SK-N-SH (cell line): ENCODE results near the gene SURF1. TPM values are rescaled to one million over a fixed set of nuclear protein-coding genes. Genes with fewer than 3 reads are reported as not detected.

Source experiments
- CTCF ChIA-PET: fragments of 300-600, 350-600 bp; formaldehyde crosslinking; extraction: SDS; loops from one replicate; lab custom pipeline; 2021; lab: Yijun Ruan, JAX
- POLR2A ChIA-PET: fragments of 350-600 bp; sonication (Branson Sonifier 250); formaldehyde crosslinking; extraction: SDS; loops from one replicate; lab custom pipeline; 2020; ENCODE audit warnings: antibody characterized with exemption, inconsistent platforms; lab: Yijun Ruan, JAX
- DNase-seq: peaks from one replicate; pipeline ENCODE4 v3.0.0; 2012
- H2AFZ ChIP-seq: fragments of 200-600 bp; sonication (generic); 2 replicates; pipeline ENCODE4 v1.8.1; 2016; ENCODE audit warnings: antibody characterized with exemption, mild to moderate bottlenecking, low read depth
- H3F3A ChIP-seq: fragments of 200-600 bp; sonication (generic); replicated peaks from 2 replicates; pipeline ENCODE3; 2016; ENCODE audit warnings: antibody characterized with exemption, mild to moderate bottlenecking; ENCODE audit not compliant: insufficient read depth
- H3K27ac ChIP-seq, 2 experiments: fragments of 200-500 bp in 1 of 2; fragments of 200-600 bp in 1 of 2; sonication (Bioruptor generic) in 1 of 2; sonication (generic), shearing (Covaris generic) in 1 of 2; 2 replicates each; pipeline versions ENCODE4 v1.5.1 to v1.6.1; 2014 to 2016; ENCODE audit warnings: low read depth in 2 of 2, inconsistent platforms in 1 of 2, low read length in 1 of 2, mild to moderate bottlenecking in 1 of 2, mixed read lengths in 1 of 2
- H3K27me3 ChIP-seq: fragments of 200-600 bp; sonication (generic), shearing (Covaris generic); 2 replicates; pipeline ENCODE4 v1.6.1; 2016; ENCODE audit warnings: mixed run types; ENCODE audit not compliant: insufficient read depth
- H3K36me3 ChIP-seq, 2 experiments: fragments of 200-500 bp in 1 of 2; fragments of 200-600 bp in 1 of 2; sonication (Bioruptor generic) in 1 of 2; sonication (generic) in 1 of 2; replicated peaks in 1 of 2; 2 replicates each; pipeline versions ENCODE3 to v1.5.1; 2014 to 2016; ENCODE audit warnings: low read length in 1 of 2, mild to moderate bottlenecking in 1 of 2; ENCODE audit not compliant: insufficient read depth in 2 of 2, control insufficient read depth in 1 of 2
- H3K4me1 ChIP-seq, 2 experiments: fragments of 200-500 bp in 1 of 2; fragments of 200-600 bp in 1 of 2; sonication (Bioruptor generic) in 1 of 2; sonication (generic), shearing (Covaris generic) in 1 of 2; 2 replicates each; pipeline versions ENCODE4 v1.5.1 to v1.6.1; 2014 to 2016; ENCODE audit warnings: low read depth in 1 of 2, low read length in 1 of 2, mixed run types in 1 of 2; ENCODE audit not compliant: insufficient read depth in 2 of 2, control insufficient read depth in 1 of 2
- H3K4me2 ChIP-seq: fragments of 200-600 bp; sonication (generic), shearing (Covaris generic); 2 replicates; pipeline ENCODE4 v1.6.1; 2017; ENCODE audit warnings: mixed run types
- H3K4me3 ChIP-seq, 2 experiments: fragments of 200-500 bp in 1 of 2; fragments of 200-600 bp in 1 of 2; sonication (Bioruptor generic) in 1 of 2; sonication (generic), shearing (Covaris generic) in 1 of 2; 2 replicates each; pipeline versions ENCODE4 v1.5.1 to v1.8.1; 2014 to 2016; ENCODE audit warnings: low read depth in 2 of 2, inconsistent platforms in 1 of 2, low read length in 1 of 2, mild to moderate bottlenecking in 1 of 2, mixed read lengths in 1 of 2, moderate library complexity in 1 of 2
- H3K79me2 ChIP-seq: fragments of 200-600 bp; sonication (generic); 2 replicates; pipeline ENCODE4 v1.8.1; 2017; ENCODE audit warnings: mild to moderate bottlenecking; ENCODE audit not compliant: insufficient read depth
- H3K9ac ChIP-seq: fragments of 200-600 bp; sonication (generic); 2 replicates; pipeline ENCODE4 v1.6.1; 2017; ENCODE audit warnings: mixed run types
- H3K9me2 ChIP-seq: fragments of 200-600 bp; sonication (generic); 2 replicates; pipeline ENCODE4 v1.6.1; 2017; ENCODE audit warnings: mixed run types
- H3K9me3 ChIP-seq: fragments of 200-600 bp; sonication (generic); 2 replicates; pipeline ENCODE4 v1.6.1; 2017; ENCODE audit warnings: mixed run types, mild to moderate bottlenecking, moderate library complexity
- H4K20me1 ChIP-seq: fragments of 200-600 bp; sonication (generic); 2 replicates; pipeline ENCODE4 v1.6.1; 2017; ENCODE audit warnings: mild to moderate bottlenecking, mixed run types; ENCODE audit not compliant: insufficient read depth
- FOSL2 ChIP-seq: IDR thresholded peaks from 2 replicates; pipeline ENCODE4 v1.4.0; 2012; ENCODE audit warnings: low read depth, mild to moderate bottlenecking, moderate library complexity, borderline replicate concordance
- GABPA ChIP-seq: IDR thresholded peaks from 2 replicates; pipeline ENCODE4 v1.4.0; 2012; ENCODE audit warnings: low read depth, mild to moderate bottlenecking
- NFIC ChIP-seq: IDR thresholded peaks from 2 replicates; pipeline ENCODE4 v1.4.0; 2012; ENCODE audit warnings: borderline replicate concordance
- POLR2AphosphoS5 ChIP-seq: IDR thresholded peaks from 2 replicates; pipeline ENCODE4 v1.6.1; 2012; ENCODE audit warnings: low read depth, low read length
- RCOR1 ChIP-seq: fragments of 150-350 bp; IDR thresholded peaks from 2 replicates; pipeline ENCODE4 v1.6.1; 2017; ENCODE audit warnings: antibody characterized with exemption, low read length
- WGBS: methylation state at CpG from one replicate; pipeline ENCODE4 v1.1.6; 2017; ENCODE audit warnings: low lambda C conversion rate; 5-methylcytosine and 5-hydroxymethylcytosine counted together
- polyA plus RNA-seq, 3 experiments: library from polyadenylated mRNA; depleted of rRNA; stranded (reverse); fragments of >200 nt; gene quantifications; 2 replicates each; pipeline ENCODE4 v1.2.3, GENCODE V29; 2012
- TF ChIP-seq, protein P1 (sequence below): fragments of 200-600 bp; sonication (generic); IDR thresholded peaks from 2 replicates; pipeline ENCODE4 v1.6.1; 2017; ENCODE audit warnings: antibody characterized with exemption, mild to moderate bottlenecking, moderate library complexity

The SURF1 gene
- polyA plus RNA-seq, 1 of the 3 experiments (the other 2 are of a cell fraction) = 103 TPM

DNA sequence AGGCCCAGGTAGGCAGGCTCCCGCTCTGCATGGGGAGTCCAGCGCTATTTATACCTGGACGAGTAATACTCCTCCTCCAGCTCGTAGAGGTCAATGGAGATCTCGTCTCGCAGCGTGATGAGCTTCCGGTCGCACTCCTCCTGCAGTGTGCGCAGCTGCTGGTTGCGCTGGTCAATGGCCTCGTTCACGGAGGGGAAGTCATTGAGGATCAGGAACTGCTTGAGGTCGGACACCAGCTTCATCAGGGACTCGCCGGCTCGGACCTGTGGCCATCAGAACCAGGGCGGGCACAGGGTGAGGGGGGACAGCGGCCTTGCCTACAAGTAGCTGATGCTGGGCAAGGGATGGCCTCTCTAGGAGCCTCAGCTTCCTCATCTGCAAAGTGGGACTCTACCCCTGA lies 12.2 kb downstream of the SURF1 start:
- H4K20me1 ChIP-seq = peaks cover 14% of the 10 kb centered on the region
- H3F3A ChIP-seq = no peaks in the 10 kb centered on the region
- H3K36me3 ChIP-seq = peaks cover 20 to 67% of the 10 kb centered on the region in 2 experiments
- H3K4me3 ChIP-seq = no peak overlapping the region
- H3K79me2 ChIP-seq = peaks cover 36% of the 10 kb centered on the region
- WGBS = 96% methylated on average over 18 of the region's 19 CpGs
- ChIA-PET CTCF (interaction anchor here (0.8 to 1.7 kb wide), 5 partner anchors 11 to 158 kb away, joined by 3 to 5 read pairs (median 4); no protein-coding TSS in a partner anchor), POLR2A (no interaction called here)
- no peaks in the 10 kb centered on the region for H3K9me3 ChIP-seq
- H3K4me2 ChIP-seq = no peak overlapping the region
- no peak for DNase-seq
- H3K9ac ChIP-seq = no peak overlapping the region
- peaks cover 0 to 13% of the 10 kb centered on the region in 2 experiments; a peak in 1 of 4 replicates for H3K4me1 ChIP-seq
- H3K9me2 ChIP-seq = no peaks in the 10 kb centered on the region
- no peaks in the 10 kb centered on the region for H3K27me3 ChIP-seq
- H3K27ac ChIP-seq = no peak overlapping the region
- TF ChIP-seq RCOR1 (no peak), GABPA (no peak), NFIC (no peak), POLR2AphosphoS5 (no peak), FOSL2 (no peak)
- TF ChIP-seq, protein P1, sequence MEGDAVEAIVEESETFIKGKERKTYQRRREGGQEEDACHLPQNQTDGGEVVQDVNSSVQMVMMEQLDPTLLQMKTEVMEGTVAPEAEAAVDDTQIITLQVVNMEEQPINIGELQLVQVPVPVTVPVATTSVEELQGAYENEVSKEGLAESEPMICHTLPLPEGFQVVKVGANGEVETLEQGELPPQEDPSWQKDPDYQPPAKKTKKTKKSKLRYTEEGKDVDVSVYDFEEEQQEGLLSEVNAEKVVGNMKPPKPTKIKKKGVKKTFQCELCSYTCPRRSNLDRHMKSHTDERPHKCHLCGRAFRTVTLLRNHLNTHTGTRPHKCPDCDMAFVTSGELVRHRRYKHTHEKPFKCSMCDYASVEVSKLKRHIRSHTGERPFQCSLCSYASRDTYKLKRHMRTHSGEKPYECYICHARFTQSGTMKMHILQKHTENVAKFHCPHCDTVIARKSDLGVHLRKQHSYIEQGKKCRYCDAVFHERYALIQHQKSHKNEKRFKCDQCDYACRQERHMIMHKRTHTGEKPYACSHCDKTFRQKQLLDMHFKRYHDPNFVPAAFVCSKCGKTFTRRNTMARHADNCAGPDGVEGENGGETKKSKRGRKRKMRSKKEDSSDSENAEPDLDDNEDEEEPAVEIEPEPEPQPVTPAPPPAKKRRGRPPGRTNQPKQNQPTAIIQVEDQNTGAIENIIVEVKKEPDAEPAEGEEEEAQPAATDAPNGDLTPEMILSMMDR = no peak
- no peak overlapping the region for H2AFZ ChIP-seq

DNA sequence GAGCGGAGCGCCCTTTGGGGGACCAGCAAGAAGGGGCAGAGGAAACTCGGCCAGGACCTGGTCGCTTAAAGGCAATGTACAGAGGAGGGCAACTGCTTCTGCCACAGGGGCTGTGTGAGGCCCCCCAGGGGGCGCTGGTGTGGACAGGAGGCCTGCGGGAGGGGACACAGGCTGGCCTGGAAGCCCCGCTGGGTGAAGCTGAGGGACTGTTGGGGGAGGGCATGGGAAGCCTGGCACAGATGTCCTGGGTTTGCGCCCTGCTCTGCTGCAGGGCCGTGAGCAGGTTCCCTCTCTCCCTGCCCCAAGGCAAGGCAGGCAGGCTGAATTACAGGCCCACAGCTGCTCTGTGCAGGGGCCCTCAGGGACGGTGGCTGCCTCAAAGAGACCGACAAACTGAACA lies 13.7 kb downstream of the SURF1 start:
- ChIA-PET POLR2A (interaction anchor here (0.6 kb wide), 1 partner anchor 77 kb away, joined by 4 read pairs; no protein-coding TSS in a partner anchor), CTCF (interaction anchor here (0.7 to 2.1 kb wide), 9 partner anchors 9 to 161 kb away, joined by 4 to 10 read pairs (median 4); no protein-coding TSS in a partner anchor)

More for the DNA sequence above, 13.7 kb downstream of the SURF1 start:
- Histone ChIP-seq H3K4me1 (peaks cover 0 to 11% of the 10 kb centered on the region in 2 experiments; a peak in 1 of 4 replicates), H3F3A (no peaks in the 10 kb centered on the region), H3K79me2 (peaks cover 23% of the 10 kb centered on the region), H3K27ac (no peak overlapping the region), H3K4me2 (no peak overlapping the region), H3K9ac (no peak overlapping the region), H2AFZ (no peak overlapping the region), H4K20me1 (peaks cover 9% of the 10 kb centered on the region; the same call in 1 of the 2 replicates), H3K9me3 (no peaks in the 10 kb centered on the region), H3K4me3 (no peak overlapping the region), H3K36me3 (peaks cover 20 to 68% of the 10 kb centered on the region in 2 experiments), H3K27me3 (no peaks in the 10 kb centered on the region), H3K9me2 (no peaks in the 10 kb centered on the region)
- DNase-seq = peak; percentile 57
- TF ChIP-seq, protein P1 = peak; percentile 33
- TF ChIP-seq RCOR1 = no peak
- WGBS = 93% methylated on average over 7 of the region's 11 CpGs
